Measurements from ENCODE around the gene CACNA1C.

DNA sequence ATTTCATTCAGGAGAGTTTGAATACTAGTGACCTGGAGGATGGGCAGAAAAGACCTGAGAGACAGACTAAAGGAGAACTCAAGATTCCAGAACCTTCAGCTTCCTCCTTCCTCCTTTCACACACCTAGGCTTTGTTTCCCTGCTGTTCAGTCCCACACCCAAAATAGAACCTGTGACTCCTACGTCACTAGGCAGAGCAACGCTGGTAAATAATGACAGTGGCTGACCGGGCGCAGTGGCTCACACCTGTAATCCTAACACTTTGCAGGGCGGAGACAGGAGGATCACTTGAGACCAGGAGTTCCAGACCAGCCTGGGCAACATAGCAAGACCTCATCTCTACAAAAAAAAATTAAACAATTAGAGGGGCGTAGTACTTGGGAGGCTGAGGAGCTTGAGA lies 575.6 kb downstream of the CACNA1C start:
- TF ChIP-seq, protein P1, sequence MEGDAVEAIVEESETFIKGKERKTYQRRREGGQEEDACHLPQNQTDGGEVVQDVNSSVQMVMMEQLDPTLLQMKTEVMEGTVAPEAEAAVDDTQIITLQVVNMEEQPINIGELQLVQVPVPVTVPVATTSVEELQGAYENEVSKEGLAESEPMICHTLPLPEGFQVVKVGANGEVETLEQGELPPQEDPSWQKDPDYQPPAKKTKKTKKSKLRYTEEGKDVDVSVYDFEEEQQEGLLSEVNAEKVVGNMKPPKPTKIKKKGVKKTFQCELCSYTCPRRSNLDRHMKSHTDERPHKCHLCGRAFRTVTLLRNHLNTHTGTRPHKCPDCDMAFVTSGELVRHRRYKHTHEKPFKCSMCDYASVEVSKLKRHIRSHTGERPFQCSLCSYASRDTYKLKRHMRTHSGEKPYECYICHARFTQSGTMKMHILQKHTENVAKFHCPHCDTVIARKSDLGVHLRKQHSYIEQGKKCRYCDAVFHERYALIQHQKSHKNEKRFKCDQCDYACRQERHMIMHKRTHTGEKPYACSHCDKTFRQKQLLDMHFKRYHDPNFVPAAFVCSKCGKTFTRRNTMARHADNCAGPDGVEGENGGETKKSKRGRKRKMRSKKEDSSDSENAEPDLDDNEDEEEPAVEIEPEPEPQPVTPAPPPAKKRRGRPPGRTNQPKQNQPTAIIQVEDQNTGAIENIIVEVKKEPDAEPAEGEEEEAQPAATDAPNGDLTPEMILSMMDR (IDR thresholded peaks at IDR 0.05): no peak
- TF ChIP-seq POLR2A (IDR thresholded peaks at IDR 0.05): no peak
